HEK293T (cell line): ENCODE data around the gene MCF2L.

Source experiments
- CTCF ChIA-PET: fragments of 350-600 bp; formaldehyde crosslinking; extraction: SDS; loops from one replicate; lab custom pipeline; 2021; ENCODE audit warnings: antibody characterized with exemption, inconsistent platforms; lab: Yijun Ruan, JAX
- POLR2A ChIA-PET: fragments of 350-600 bp; formaldehyde crosslinking; extraction: SDS; loops from one replicate; lab custom pipeline; 2020; ENCODE audit warnings: antibody characterized with exemption, inconsistent platforms; lab: Yijun Ruan, JAX
- DNase-seq: peaks from one replicate; pipeline ENCODE4 v3.0.0; 2012; ENCODE audit warnings: mixed read lengths; ENCODE audit errors: extremely low spot score
- ARNT ChIP-seq: fragments of 450-650 bp; IDR thresholded peaks from 2 replicates; pipeline ENCODE4 v1.6.1; 2017; ENCODE audit warnings: mild to moderate bottlenecking
- BHLHE40 ChIP-seq: fragments of 450-650 bp; IDR thresholded peaks from 2 replicates; pipeline ENCODE4 v1.6.1; 2016; ENCODE audit warnings: mild to moderate bottlenecking, moderate library complexity, borderline replicate concordance
- CTBP1 ChIP-seq: fragments of 450-650 bp; IDR thresholded peaks from 2 replicates; pipeline ENCODE4 v1.6.1; 2016; ENCODE audit warnings: borderline replicate concordance
- ELF4 ChIP-seq: fragments of 450-650 bp; IDR thresholded peaks from 2 replicates; pipeline ENCODE4 v1.6.1; 2017; ENCODE audit warnings: antibody characterized with exemption
- FOXA1 ChIP-seq: fragments of 450-650 bp; IDR thresholded peaks from 2 replicates; pipeline ENCODE4 v1.6.1; 2016; ENCODE audit warnings: mild to moderate bottlenecking
- FOXK2 ChIP-seq: fragments of 450-650 bp; IDR thresholded peaks from 2 replicates; pipeline ENCODE4 v1.6.1; 2016; ENCODE audit warnings: mild to moderate bottlenecking
- FOXM1 ChIP-seq: fragments of 450-650 bp; IDR thresholded peaks from 2 replicates; pipeline ENCODE4 v1.6.1; 2017; ENCODE audit warnings: mild to moderate bottlenecking, borderline replicate concordance
- HDGF ChIP-seq: fragments of 450-650 bp; IDR thresholded peaks from 2 replicates; pipeline ENCODE4 v1.6.1; 2017; ENCODE audit warnings: antibody characterized with exemption, borderline replicate concordance
- L3MBTL2 ChIP-seq: fragments of 450-650 bp; conservative IDR thresholded peaks from 2 replicates; pipeline ENCODE4 v1.6.1; 2016; ENCODE audit warnings: mild to moderate bottlenecking
- LEF1 ChIP-seq: fragments of 450-650 bp; IDR thresholded peaks from 2 replicates; pipeline ENCODE4 v1.6.1; 2017; ENCODE audit warnings: mild to moderate bottlenecking, borderline replicate concordance
- NFRKB ChIP-seq: fragments of 450-650 bp; IDR thresholded peaks from 2 replicates; pipeline ENCODE4 v1.6.1; 2016; ENCODE audit warnings: mild to moderate bottlenecking, moderate library complexity
- SP1 ChIP-seq: fragments of 450-650 bp; IDR thresholded peaks from 2 replicates; pipeline ENCODE4 v1.6.1; 2017
- SUZ12 ChIP-seq: fragments of 450-650 bp; IDR thresholded peaks from 2 replicates; pipeline ENCODE4 v1.6.1; 2016; ENCODE audit warnings: mild to moderate bottlenecking
- TARDBP ChIP-seq: fragments of 450-650 bp; IDR thresholded peaks from 2 replicates; pipeline ENCODE4 v1.6.1; 2016
- ZNF384 ChIP-seq: fragments of 450-650 bp; IDR thresholded peaks from 2 replicates; pipeline ENCODE4 v1.6.1; 2016
- TF ChIP-seq, protein P1 (sequence below): fragments of 450-650 bp; IDR thresholded peaks from 2 replicates; pipeline ENCODE4 v1.6.1; 2016

MCF2L gene

DNA sequence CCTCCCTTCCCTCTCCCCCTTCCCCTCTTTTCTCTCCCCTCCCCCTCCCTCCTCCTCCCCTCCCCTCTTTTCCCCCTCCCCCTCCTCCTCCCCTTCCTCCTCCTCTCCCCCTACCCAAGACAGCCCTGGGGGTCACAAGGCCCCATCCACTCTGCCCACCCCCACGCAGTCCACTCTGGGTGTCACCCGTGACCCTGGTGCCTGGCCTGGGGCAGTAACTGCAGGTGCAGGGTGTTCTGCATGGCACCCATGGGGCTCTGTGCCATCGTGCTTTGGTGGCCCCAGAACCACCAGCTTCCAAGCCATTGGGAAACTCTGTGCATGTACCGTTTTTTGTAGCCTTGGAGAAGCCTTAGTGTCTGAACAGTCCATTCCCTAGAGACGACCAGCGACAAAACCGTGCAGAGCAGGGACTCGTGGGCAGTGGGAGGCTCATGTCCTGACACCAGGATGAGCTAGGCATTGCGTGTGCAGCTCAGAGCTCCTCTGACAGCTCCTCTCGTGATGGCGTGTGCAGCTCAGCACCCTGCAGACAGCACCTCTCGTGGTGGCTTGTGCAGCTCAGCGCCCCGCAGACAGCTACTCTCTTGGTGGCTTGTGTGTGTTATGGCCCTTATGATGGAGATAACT, 92.9 kb downstream of the MCF2L start:
- ChIA-PET POLR2A (no interaction called here), CTCF (no interaction called here)
- TF ChIP-seq, protein P1, sequence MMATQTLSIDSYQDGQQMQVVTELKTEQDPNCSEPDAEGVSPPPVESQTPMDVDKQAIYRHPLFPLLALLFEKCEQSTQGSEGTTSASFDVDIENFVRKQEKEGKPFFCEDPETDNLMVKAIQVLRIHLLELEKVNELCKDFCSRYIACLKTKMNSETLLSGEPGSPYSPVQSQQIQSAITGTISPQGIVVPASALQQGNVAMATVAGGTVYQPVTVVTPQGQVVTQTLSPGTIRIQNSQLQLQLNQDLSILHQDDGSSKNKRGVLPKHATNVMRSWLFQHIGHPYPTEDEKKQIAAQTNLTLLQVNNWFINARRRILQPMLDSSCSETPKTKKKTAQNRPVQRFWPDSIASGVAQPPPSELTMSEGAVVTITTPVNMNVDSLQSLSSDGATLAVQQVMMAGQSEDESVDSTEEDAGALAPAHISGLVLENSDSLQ = no peak
- no peak for TF ChIP-seq ZNF384
- TF ChIP-seq SUZ12 = no peak
- no peak for TF ChIP-seq FOXA1
- TF ChIP-seq ELF4 = no peak
- TF ChIP-seq BHLHE40 = no peak
- no peak for TF ChIP-seq NFRKB
- TF ChIP-seq HDGF = no peak
- TF ChIP-seq ARNT = no peak
- no peak for TF ChIP-seq CTBP1
- no peak for TF ChIP-seq L3MBTL2
- no peak for TF ChIP-seq TARDBP
- no peak for TF ChIP-seq FOXK2
- TF ChIP-seq SP1 = no peak
- DNase-seq = no peak

DNA sequence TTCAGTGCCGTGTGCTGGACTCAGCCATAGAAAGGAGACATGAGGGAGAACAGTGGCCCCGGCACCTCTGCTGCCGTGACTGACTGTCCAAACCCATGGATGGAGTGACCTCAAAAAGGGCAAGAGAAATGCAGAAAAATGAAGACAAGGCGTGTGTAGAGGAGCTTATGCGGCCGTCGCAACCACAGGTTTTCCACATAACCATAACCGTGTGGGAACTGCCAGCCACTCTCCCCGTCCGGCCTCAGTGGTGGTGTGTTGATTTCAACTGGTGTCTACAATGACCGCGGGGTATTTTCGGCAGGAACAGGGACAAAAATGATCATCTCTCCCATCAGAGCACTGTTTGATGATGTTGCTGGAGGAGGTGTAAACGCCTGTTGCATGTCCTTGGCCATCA, 93.7 kb downstream of the MCF2L start:
- POLR2A ChIA-PET = no interaction called here
- CTCF ChIA-PET = interaction anchor here (0.7 kb wide), 1 partner anchor 42 kb away, joined by 3 read pairs; no protein-coding TSS in a partner anchor
- no peak for DNase-seq
- TF ChIP-seq CTBP1 (no peak), LEF1 (no peak), L3MBTL2 (no peak), FOXK2 (no peak), NFRKB (no peak), SUZ12 (no peak), SP1 (no peak), BHLHE40 (no peak), ZNF384 (no peak), ARNT (no peak), ELF4 (no peak)

GRCh38 chr13:113063091-113063491, 94.1 kb downstream of the MCF2L start:
- no peak for DNase-seq
- CTCF ChIA-PET = interaction anchor here (0.7 kb wide), 1 partner anchor 41 kb away, joined by 3 read pairs; no protein-coding TSS in a partner anchor
- POLR2A ChIA-PET = no interaction called here
- TF ChIP-seq CTBP1 (no peak), NFRKB (no peak), FOXA1 (no peak), FOXK2 (no peak), ARNT (no peak), SP1 (no peak), ZNF384 (no peak), SUZ12 (no peak), HDGF (no peak), LEF1 (no peak), ELF4 (no peak)
- TF ChIP-seq, protein P1 = no peak

- ChIA-PET CTCF (no interaction called here), POLR2A (no interaction called here)
- no peak for DNase-seq
- TF ChIP-seq ELF4 (no peak), LEF1 (no peak), L3MBTL2 (no peak), HDGF (no peak), CTBP1 (no peak)
- TF ChIP-seq, protein P1 = no peak
These were observed 95.1 kb downstream of the MCF2L start for GRCh38 chr13:113064000-113064533.

DNA sequence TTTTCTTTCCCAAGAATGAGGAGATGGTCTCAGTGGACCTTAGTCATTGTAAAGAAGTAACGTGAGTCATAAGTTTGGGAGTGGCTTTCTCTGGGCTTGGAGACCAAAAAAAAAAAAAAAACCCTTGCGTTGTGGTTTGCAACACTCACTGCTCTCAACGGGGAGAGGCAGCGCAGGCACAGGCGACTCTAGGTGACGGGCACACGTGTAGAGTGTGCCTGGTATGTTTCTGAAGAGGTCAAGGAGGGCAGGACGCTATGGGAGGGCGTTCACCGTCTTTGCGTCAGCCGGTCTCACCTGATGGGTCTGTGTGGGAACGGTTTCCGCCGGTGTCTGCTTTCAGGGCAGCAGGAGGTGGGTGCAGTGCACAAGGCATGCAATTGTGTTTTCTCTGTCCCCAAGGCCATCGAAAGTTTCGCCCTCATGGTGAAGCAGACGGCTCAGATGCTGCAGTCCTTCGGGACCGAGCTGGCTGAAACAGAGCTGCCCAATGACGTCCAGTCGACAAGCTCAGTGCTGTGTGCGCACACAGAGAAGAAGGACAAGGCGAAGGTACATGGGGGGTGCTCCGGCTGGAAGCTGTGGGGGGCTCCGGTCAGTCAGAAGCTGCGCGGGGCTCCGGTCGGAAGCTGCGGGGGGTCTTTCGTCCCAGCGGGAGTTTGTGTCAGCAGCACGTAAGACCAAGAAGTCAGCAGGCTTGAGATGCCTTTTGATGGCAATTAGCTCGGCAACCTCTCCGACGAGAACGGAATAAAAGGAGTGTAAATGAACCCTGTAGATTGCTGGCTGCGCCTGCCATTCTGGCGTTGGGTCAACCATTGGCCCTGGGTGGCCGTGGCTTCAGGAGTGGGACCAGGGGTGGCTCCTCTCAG, 95.8 kb downstream of the MCF2L start:
- no peak for TF ChIP-seq FOXA1
- TF ChIP-seq ZNF384 = no peak
- no peak for TF ChIP-seq FOXK2
- TF ChIP-seq L3MBTL2 = no peak
- TF ChIP-seq SP1 = no peak
- TF ChIP-seq TARDBP = no peak
- TF ChIP-seq ELF4 = no peak
- TF ChIP-seq SUZ12 = no peak
- no peak for TF ChIP-seq CTBP1
- no peak for TF ChIP-seq HDGF
- TF ChIP-seq ARNT = no peak
- no peak for TF ChIP-seq FOXM1
- TF ChIP-seq BHLHE40 = no peak
- DNase-seq = no peak
- ChIA-PET POLR2A (no interaction called here), CTCF (no interaction called here)
